ENCODE data around the gene CCDC137. TPM values are rescaled to one million over a fixed set of nuclear protein-coding genes. Genes with fewer than 3 reads are reported as not detected.

Gene CCDC137
- total and polyA plus RNA-seq, 5 donors from 2014 or later: 10.2 to 30.4 (median 12.4) TPM

- Histone ChIP-seq H3K9me3 (ENCODE audit: control insufficient read depth in 2 of 2, low read length in 2 of 2) (no peaks in the 10 kb centered on the region), H3K4me1 (ENCODE audit: control insufficient read depth, insufficient read depth, low read length, poor library complexity, severe bottlenecking) (peaks cover 25% of the 10 kb centered on the region), H3K36me3 (ENCODE audit: control insufficient read depth, insufficient read depth, low read length) (peaks cover 36% of the 10 kb centered on the region), H3K27ac (ENCODE audit: insufficient read depth, low read length, poor library complexity, severe bottlenecking) (peak overlapping the region; percentile 68), H3K27me3 (ENCODE audit: control insufficient read depth, insufficient read depth, low read length) (no peaks in the 10 kb centered on the region), H3K4me3 (ENCODE audit: low read depth, low read length) (peak overlapping the region; percentile 89)
- H3K9me3 Mint-ChIP-seq: no peaks in the 10 kb centered on the region
- peak overlapping the region; percentile 85 to 93 (median 86) for H3K4me3 Mint-ChIP-seq
- no peak for DNase-seq
- H3K27ac Mint-ChIP-seq: peak overlapping the region in 2 of 3 donors; percentile 65 to 94
- peaks cover 5 to 54% (median 11%) of the 10 kb centered on the region in 4 donors for H3K4me1 Mint-ChIP-seq
- ATAC-seq (ENCODE audit: low read depth in 2 of 2): no peak
- H3K36me3 Mint-ChIP-seq: peaks cover 11% of the 10 kb centered on the region
- H3K27me3 Mint-ChIP-seq: no peaks in the 10 kb centered on the region
Measured at GRCh38 chr17:81685108-81685507, 18.6 kb downstream of the CCDC137 start.

DNA sequence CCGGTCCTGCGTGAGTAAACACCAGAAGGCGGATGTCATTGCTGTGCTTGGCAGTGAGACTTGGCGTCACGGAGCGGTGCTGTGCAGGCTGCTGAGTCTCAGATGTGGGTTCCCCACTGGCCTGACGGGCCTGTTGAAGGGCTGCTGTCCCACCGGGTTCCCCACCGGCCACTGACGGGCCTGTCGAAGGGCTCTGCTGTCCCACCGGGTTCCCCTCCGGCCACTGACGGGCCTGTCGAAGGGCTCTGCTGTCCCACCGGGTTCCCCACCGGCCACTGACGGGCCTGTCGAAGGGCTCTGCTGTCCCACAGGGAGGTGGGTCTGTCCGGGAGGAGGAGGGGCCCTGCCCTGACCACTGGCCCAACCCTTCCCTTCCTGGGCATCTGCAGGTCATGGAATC, 20.1 kb downstream of the CCDC137 start:
- Histone ChIP-seq H3K27ac (ENCODE audit: insufficient read depth, low read length, poor library complexity, severe bottlenecking) (no peak overlapping the region), H3K9me3 (ENCODE audit: control insufficient read depth in 2 of 2, low read length in 2 of 2) (no peaks in the 10 kb centered on the region), H3K36me3 (ENCODE audit: control insufficient read depth, insufficient read depth, low read length) (peaks cover 48% of the 10 kb centered on the region), H3K4me1 (ENCODE audit: control insufficient read depth, insufficient read depth, low read length, poor library complexity, severe bottlenecking) (peaks cover 25% of the 10 kb centered on the region), H3K27me3 (ENCODE audit: control insufficient read depth, insufficient read depth, low read length) (no peaks in the 10 kb centered on the region), H3K4me3 (ENCODE audit: low read depth, low read length) (no peak overlapping the region)
- DNase-seq: no peak
- Mint-ChIP-seq H3K36me3 (peaks cover 14% of the 10 kb centered on the region), H3K27me3 (no peaks in the 10 kb centered on the region), H3K4me1 (peaks cover 5 to 50% (median 11%) of the 10 kb centered on the region in 4 donors), H3K27ac (no peak overlapping the region), H3K9me3 (no peaks in the 10 kb centered on the region), H3K4me3 (no peak overlapping the region)
- no peak for ATAC-seq (ENCODE audit: low read depth in 2 of 2)

- H3K27me3 Mint-ChIP-seq: no peaks in the 10 kb centered on the region
- H3K27me3 ChIP-seq (ENCODE audit: control insufficient read depth, insufficient read depth, low read length): no peaks in the 10 kb centered on the region
- H3K4me1 Mint-ChIP-seq: peaks cover 5 to 39% (median 10%) of the 10 kb centered on the region in 4 donors
- no peak for ATAC-seq (ENCODE audit: low read depth in 2 of 2)
- H3K36me3 Mint-ChIP-seq: peaks cover 14% of the 10 kb centered on the region
- no peaks in the 10 kb centered on the region for H3K9me3 ChIP-seq (ENCODE audit: control insufficient read depth in 2 of 2, low read length in 2 of 2)
- no peak overlapping the region for H3K27ac Mint-ChIP-seq
- H3K9me3 Mint-ChIP-seq: no peaks in the 10 kb centered on the region
- peak overlapping the region; percentile 41 to 63 (median 56) for H3K4me3 Mint-ChIP-seq
- no peak for DNase-seq
- H3K36me3 ChIP-seq (ENCODE audit: control insufficient read depth, insufficient read depth, low read length): peaks cover 58% of the 10 kb centered on the region
- H3K4me1 ChIP-seq (ENCODE audit: control insufficient read depth, insufficient read depth, low read length, poor library complexity, severe bottlenecking): peaks cover 18% of the 10 kb centered on the region
- H3K27ac ChIP-seq (ENCODE audit: insufficient read depth, low read length, poor library complexity, severe bottlenecking): no peak overlapping the region
- H3K4me3 ChIP-seq (ENCODE audit: low read depth, low read length): no peak overlapping the region
Measured at GRCh38 chr17:81687770-81688541, 21.4 kb downstream of the CCDC137 start.

DNA sequence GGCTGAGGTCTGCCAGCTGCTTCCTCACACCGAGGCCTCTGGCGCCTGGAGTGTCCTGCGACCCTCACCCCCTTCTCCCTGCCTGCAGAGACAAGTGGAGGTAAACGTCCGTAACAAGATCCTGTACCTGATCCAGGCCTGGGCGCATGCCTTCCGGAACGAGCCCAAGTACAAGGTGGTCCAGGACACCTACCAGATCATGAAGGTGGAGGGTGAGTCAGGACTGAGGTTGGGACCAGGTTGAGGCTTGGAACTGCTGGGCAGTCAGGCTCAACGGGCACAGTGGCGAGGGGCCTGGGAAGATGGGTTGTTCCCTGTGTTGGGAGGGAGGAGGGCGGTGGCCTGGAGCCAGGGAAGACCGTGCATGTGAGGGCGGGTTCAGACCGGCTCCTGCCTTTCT, 22.1 kb downstream of the CCDC137 start:
- Mint-ChIP-seq H3K4me1 (peaks cover 3 to 35% (median 8%) of the 10 kb centered on the region in 4 donors), H3K9me3 (no peaks in the 10 kb centered on the region), H3K4me3 (no peak overlapping the region), H3K36me3 (peaks cover 13% of the 10 kb centered on the region), H3K27me3 (no peaks in the 10 kb centered on the region), H3K27ac (peak overlapping the region in 1 of 3 donors; percentile 65)
- DNase-seq (no peak), ATAC-seq (ENCODE audit: low read depth in 2 of 2) (no peak)
- Histone ChIP-seq H3K36me3 (ENCODE audit: control insufficient read depth, insufficient read depth, low read length) (peaks cover 61% of the 10 kb centered on the region), H3K27ac (ENCODE audit: insufficient read depth, low read length, poor library complexity, severe bottlenecking) (no peak overlapping the region), H3K27me3 (ENCODE audit: control insufficient read depth, insufficient read depth, low read length) (no peaks in the 10 kb centered on the region), H3K9me3 (ENCODE audit: control insufficient read depth in 2 of 2, low read length in 2 of 2) (no peaks in the 10 kb centered on the region), H3K4me3 (ENCODE audit: low read depth, low read length) (no peak overlapping the region), H3K4me1 (ENCODE audit: control insufficient read depth, insufficient read depth, low read length, poor library complexity, severe bottlenecking) (peaks cover 17% of the 10 kb centered on the region)

DNA sequence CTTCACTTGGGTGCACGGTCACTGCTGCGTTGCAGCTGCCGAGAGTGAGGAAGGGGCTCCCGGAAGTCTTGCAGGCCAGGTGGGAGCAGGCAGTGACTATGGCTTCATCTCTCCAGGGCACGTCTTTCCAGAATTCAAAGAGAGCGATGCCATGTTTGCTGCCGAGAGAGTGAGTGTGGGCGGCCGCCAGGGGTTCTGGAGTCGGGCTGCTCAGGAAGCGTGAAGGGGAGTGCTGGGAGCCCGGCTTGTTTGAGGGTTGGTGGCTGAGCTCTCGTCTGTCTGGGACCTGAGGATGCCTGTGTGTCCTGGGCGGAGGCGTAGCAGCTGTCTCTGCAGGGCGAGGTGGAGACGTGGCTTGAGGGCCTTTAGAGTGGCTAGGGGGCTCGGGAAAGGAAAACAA, 23.5 kb downstream of the CCDC137 start:
- no peak overlapping the region for H3K27ac Mint-ChIP-seq
- peaks cover 71% of the 10 kb centered on the region for H3K36me3 ChIP-seq (ENCODE audit: control insufficient read depth, insufficient read depth, low read length)

DNA sequence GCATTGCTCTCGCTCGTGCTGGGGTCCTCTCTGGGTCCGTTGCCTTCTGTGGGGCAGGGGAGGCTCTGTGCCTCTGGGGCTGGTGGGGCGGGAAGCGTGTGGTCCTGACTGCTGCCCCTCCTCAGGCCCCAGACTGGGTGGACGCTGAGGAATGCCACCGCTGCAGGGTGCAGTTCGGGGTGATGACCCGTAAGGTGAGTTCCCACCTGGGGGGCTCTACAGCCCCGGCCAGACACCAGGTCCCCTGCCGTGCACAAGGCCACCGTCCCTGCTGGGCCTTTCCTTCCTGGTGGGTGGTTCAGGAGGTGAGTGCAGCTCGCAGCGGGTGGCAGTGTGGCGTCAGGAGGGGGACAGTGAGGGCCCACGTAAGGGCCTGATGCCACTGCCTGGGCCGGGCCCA, 24.0 kb downstream of the CCDC137 start:
- Mint-ChIP-seq H3K4me3 (peak overlapping the region in 1 of 4 donors; percentile 58), H3K27me3 (no peaks in the 10 kb centered on the region), H3K27ac (no peak overlapping the region), H3K36me3 (peaks cover 11% of the 10 kb centered on the region), H3K4me1 (peaks cover 0 to 20% (median 1%) of the 10 kb centered on the region in 4 donors), H3K9me3 (no peaks in the 10 kb centered on the region)
- Histone ChIP-seq H3K4me3 (ENCODE audit: low read depth, low read length) (no peak overlapping the region), H3K36me3 (ENCODE audit: control insufficient read depth, insufficient read depth, low read length) (peaks cover 74% of the 10 kb centered on the region), H3K4me1 (ENCODE audit: control insufficient read depth, insufficient read depth, low read length, poor library complexity, severe bottlenecking) (peaks cover 3% of the 10 kb centered on the region), H3K9me3 (ENCODE audit: control insufficient read depth in 2 of 2, low read length in 2 of 2) (no peaks in the 10 kb centered on the region), H3K27ac (ENCODE audit: insufficient read depth, low read length, poor library complexity, severe bottlenecking) (no peak overlapping the region), H3K27me3 (ENCODE audit: control insufficient read depth, insufficient read depth, low read length) (no peaks in the 10 kb centered on the region)
- ATAC-seq (ENCODE audit: low read depth in 2 of 2): no peak
- no peak for DNase-seq

More for the DNA sequence above, 23.5 kb downstream of the CCDC137 start:
- H3K27me3 ChIP-seq (ENCODE audit: control insufficient read depth, insufficient read depth, low read length): no peaks in the 10 kb centered on the region
- ATAC-seq (ENCODE audit: low read depth in 2 of 2) (no peak), DNase-seq (no peak)
- Mint-ChIP-seq H3K36me3 (peaks cover 11% of the 10 kb centered on the region), H3K27me3 (no peaks in the 10 kb centered on the region), H3K9me3 (no peaks in the 10 kb centered on the region), H3K4me1 (peaks cover 0 to 25% (median 1%) of the 10 kb centered on the region in 4 donors), H3K4me3 (peak overlapping the region in 1 of 4 donors; percentile 58)
- no peak overlapping the region for H3K27ac ChIP-seq (ENCODE audit: insufficient read depth, low read length, poor library complexity, severe bottlenecking)
- no peak overlapping the region for H3K4me3 ChIP-seq (ENCODE audit: low read depth, low read length)
- H3K9me3 ChIP-seq (ENCODE audit: control insufficient read depth in 2 of 2, low read length in 2 of 2): no peaks in the 10 kb centered on the region
- peaks cover 8% of the 10 kb centered on the region for H3K4me1 ChIP-seq (ENCODE audit: control insufficient read depth, insufficient read depth, low read length, poor library complexity, severe bottlenecking)

- ATAC-seq (ENCODE audit: low read depth in 2 of 2): no peak
- Histone ChIP-seq H3K36me3 (ENCODE audit: control insufficient read depth, insufficient read depth, low read length) (peaks cover 79% of the 10 kb centered on the region), H3K27ac (ENCODE audit: insufficient read depth, low read length, poor library complexity, severe bottlenecking) (no peak overlapping the region), H3K4me1 (ENCODE audit: control insufficient read depth, insufficient read depth, low read length, poor library complexity, severe bottlenecking) (no peaks in the 10 kb centered on the region), H3K4me3 (ENCODE audit: low read depth, low read length) (no peak overlapping the region), H3K27me3 (ENCODE audit: control insufficient read depth, insufficient read depth, low read length) (no peaks in the 10 kb centered on the region), H3K9me3 (ENCODE audit: control insufficient read depth in 2 of 2, low read length in 2 of 2) (no peaks in the 10 kb centered on the region)
- H3K4me3 Mint-ChIP-seq: no peak overlapping the region
- peaks cover 0 to 16% (median under 1%) of the 10 kb centered on the region in 4 donors for H3K4me1 Mint-ChIP-seq
- DNase-seq: no peak
- no peaks in the 10 kb centered on the region for H3K9me3 Mint-ChIP-seq
- H3K27ac Mint-ChIP-seq: peak overlapping the region in 1 of 3 donors; percentile 49
- H3K27me3 Mint-ChIP-seq: no peaks in the 10 kb centered on the region
- H3K36me3 Mint-ChIP-seq: peaks cover 10% of the 10 kb centered on the region
Measured at GRCh38 chr17:81691196-81691595, 24.7 kb downstream of the CCDC137 start.

DNA sequence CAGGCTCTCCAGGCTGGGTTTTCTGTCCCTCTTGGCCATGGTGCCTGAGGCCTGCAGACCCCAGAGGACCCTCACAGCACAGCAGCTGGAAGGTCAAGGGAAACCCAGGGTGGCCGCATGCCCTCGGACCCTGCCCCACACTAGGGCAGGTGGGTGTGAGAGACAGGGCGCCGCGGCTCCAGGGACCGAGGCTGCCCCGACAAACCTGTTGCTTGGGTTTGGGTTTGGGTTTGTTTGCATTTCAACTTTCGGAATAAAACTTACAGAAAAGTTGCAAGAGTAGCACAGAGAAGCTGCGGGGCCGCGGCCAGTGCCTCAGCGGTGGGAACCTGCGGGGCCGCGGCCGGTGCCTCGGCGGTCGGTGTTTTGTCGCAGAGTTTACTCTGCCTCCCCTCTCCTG, 25.1 kb downstream of the CCDC137 start:
- Mint-ChIP-seq H3K36me3 (peaks cover 7% of the 10 kb centered on the region), H3K4me1 (peaks cover 0 to 14% (median 0%) of the 10 kb centered on the region in 4 donors), H3K27ac (no peak overlapping the region), H3K27me3 (no peaks in the 10 kb centered on the region), H3K4me3 (no peak overlapping the region), H3K9me3 (no peaks in the 10 kb centered on the region)
- Histone ChIP-seq H3K9me3 (ENCODE audit: control insufficient read depth in 2 of 2, low read length in 2 of 2) (no peaks in the 10 kb centered on the region), H3K36me3 (ENCODE audit: control insufficient read depth, insufficient read depth, low read length) (peaks cover 79% of the 10 kb centered on the region), H3K27ac (ENCODE audit: insufficient read depth, low read length, poor library complexity, severe bottlenecking) (no peak overlapping the region), H3K4me1 (ENCODE audit: control insufficient read depth, insufficient read depth, low read length, poor library complexity, severe bottlenecking) (no peaks in the 10 kb centered on the region), H3K4me3 (ENCODE audit: low read depth, low read length) (no peak overlapping the region), H3K27me3 (ENCODE audit: control insufficient read depth, insufficient read depth, low read length) (no peaks in the 10 kb centered on the region)
- ATAC-seq (ENCODE audit: low read depth in 2 of 2) (no peak), DNase-seq (no peak)
